Daoy (cell line): ENCODE data around the gene EOLA1. TPM values are rescaled to one million over a fixed set of nuclear protein-coding genes. Genes with fewer than 3 reads are reported as not detected.
"Not testable (repeated sequence)": the region's sequence is repeated elsewhere in the genome, so short reads cannot be mapped to it uniquely, and the experiment has no call there.

ENCODE experiments used
- DNase-seq: peaks from one replicate; pipeline ENCODE4 v3.0.0-alpha.2; 2015; ENCODE audit warnings: low read depth
- total RNA-seq: library from RNA; depleted of rRNA; stranded (reverse); fragments of >200 nt; shearing (Covaris generic); gene quantifications from 2 replicates; pipeline ENCODE4 v1.2.3, GENCODE V29; 2014

Gene EOLA1
- total RNA-seq, 1 experiment from 2014 or later = 7.4 TPM

GRCh38 chrX:149541521-149542047, 772 bp downstream of the EOLA1 start:
- no peak for DNase-seq

GRCh38 chrX:149545545-149546543, 5.0 kb downstream of the EOLA1 start:
- peak; percentile 18 for DNase-seq

GRCh38 chrX:149546962-149547361, 6.2 kb downstream of the EOLA1 start:
- not testable (repeated sequence) for DNase-seq

GRCh38 chrX:149547782-149548181, 7.0 kb downstream of the EOLA1 start:
- not testable (repeated sequence) for DNase-seq

GRCh38 chrX:149549701-149550100, 8.9 kb downstream of the EOLA1 start, which contains the start of gene HSFX3:
HSFX3 (minus strand) TSS chrX:149549924; CDS start chrX:149549852, 72 bp downstream.
- not testable (repeated sequence) for DNase-seq

GRCh38 chrX:149550454-149550853, 9.6 kb downstream of the EOLA1 start:
- not testable (repeated sequence) for DNase-seq

- not testable (repeated sequence) for DNase-seq
Observed at GRCh38 chrX:149551245-149551938, 10.6 kb downstream of the EOLA1 start.

- not testable (repeated sequence) for DNase-seq
Observed at GRCh38 chrX:149551939-149552248, 11.1 kb downstream of the EOLA1 start.

- DNase-seq = not testable (repeated sequence)
Observed at GRCh38 chrX:149555251-149555650, 14.4 kb downstream of the EOLA1 start.

GRCh38 chrX:149563359-149563758, 22.5 kb downstream of the EOLA1 start:
- DNase-seq = no peak

- DNase-seq = no peak
Observed at GRCh38 chrX:149567621-149568417, 27.0 kb downstream of the EOLA1 start.

GRCh38 chrX:149568701-149569296, 28.0 kb downstream of the EOLA1 start:
- DNase-seq = no peak

GRCh38 chrX:149569770-149570169, 29.0 kb downstream of the EOLA1 start:
- no peak for DNase-seq

GRCh38 chrX:149570668-149571067, 29.9 kb downstream of the EOLA1 start:
- DNase-seq = peak; percentile 36

- DNase-seq = no peak
Observed at GRCh38 chrX:149571770-149572169, 31.0 kb downstream of the EOLA1 start.

- DNase-seq = peak; percentile 6
Observed at GRCh38 chrX:149572743-149573142, 31.9 kb downstream of the EOLA1 start.

- DNase-seq = not testable (repeated sequence)
Observed at GRCh38 chrX:149573456-149573855, 32.6 kb downstream of the EOLA1 start.

- DNase-seq = not testable (repeated sequence)
Observed at GRCh38 chrX:149585631-149586030, 44.8 kb downstream of the EOLA1 start.

GRCh38 chrX:149587359-149587758, 46.5 kb downstream of the EOLA1 start, which contains the start of gene MAGEA9B:
MAGEA9B (minus strand) TSS chrX:149587459; CDS start chrX:149583179, 4,280 bp downstream.
- not testable (repeated sequence) for DNase-seq

GRCh38 chrX:149590993-149591392, 50.2 kb downstream of the EOLA1 start:
- DNase-seq = not testable (repeated sequence)

- DNase-seq = not testable (repeated sequence)
Observed at GRCh38 chrX:149595214-149595613, 54.4 kb downstream of the EOLA1 start, which contains the start of gene HSFX2. HSFX2 (minus strand) TSS chrX:149595314; CDS start chrX:149594700, 614 bp downstream.
